GM18870 (cell line): ENCODE results near the gene TAF6.

Source experiments
- ATAC-seq: cut with Tn5 transposase; IDR thresholded peaks from one replicate; pipeline ENCODE4 v1.9.1; 2021; ENCODE audit warnings: moderate library complexity; ENCODE audit not compliant: unreplicated experiment

The TAF6 gene

DNA sequence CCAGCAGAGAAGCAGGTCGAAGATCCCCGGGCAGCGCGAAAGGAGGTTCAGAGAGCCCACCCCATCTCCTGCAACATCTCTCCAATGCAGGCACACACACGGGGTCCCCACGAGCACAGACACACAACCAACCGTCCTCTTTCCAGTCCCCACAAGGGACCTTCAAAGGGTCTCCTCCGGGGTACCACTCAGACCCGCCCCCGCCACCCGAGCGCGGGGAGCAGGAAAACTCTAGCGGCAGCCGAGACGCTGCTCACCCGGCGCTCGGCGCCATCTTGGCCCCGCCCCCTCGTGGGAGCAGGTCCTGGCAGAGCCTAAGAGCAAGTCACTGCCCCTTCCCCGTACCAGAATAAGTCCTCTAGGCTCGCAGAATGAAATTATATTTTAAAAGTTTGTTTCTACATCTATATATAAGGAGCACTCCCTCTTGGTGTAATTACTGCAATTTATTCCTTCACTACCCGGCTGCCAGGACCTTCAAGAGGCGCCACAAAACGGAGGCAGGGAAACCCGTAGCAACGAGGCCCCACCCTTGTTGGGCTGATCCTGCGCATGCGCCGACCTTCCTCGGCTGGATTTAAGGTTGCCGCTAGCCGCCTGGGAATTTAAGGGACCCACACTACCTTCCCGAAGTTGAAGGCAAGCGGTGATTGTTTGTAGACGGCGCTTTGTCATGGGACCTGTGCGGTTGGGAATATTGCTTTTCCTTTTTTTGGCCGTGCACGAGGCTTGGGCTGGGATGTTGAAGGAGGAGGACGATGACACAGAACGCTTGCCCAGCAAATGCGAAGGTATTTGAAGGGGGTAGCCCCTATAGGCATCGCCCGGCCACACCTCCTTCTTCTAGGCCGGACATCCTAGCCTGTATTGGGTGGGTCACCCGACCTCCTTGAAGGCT lies at the start of gene TAF6, which contains the start of gene CNPY4:
Gene TAF6, minus strand, starts transcription at position 287 of the 898 bp plus-strand sequence. CDS start 5,149 bp downstream, outside the sequence.
Gene CNPY4, plus strand, starts transcription at position 563 of the 898 bp plus-strand sequence. Its CDS starts 111 bp downstream, at position 674.
- peak; percentile 73 for ATAC-seq

DNA sequence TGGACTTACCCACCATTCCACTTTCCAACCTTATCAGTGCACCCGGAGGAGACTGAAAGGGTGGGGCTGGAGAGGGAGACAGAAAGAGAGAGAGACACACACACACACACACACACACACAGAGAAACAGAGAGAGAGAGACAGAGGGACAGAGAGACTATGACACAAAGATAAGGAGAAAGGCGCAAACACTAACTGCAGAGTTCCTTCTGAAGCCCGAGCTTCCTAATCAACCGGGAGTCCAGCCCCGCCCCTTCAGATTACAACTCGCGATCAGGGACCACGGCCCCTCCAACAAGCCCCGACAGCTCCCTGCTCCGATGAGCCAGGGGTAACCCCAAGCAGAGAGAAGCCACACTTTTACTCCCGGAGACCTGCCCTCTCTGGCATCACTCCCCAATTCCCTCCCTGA lies 48.8 kb upstream of the TAF6 start:
- no peak for ATAC-seq

DNA sequence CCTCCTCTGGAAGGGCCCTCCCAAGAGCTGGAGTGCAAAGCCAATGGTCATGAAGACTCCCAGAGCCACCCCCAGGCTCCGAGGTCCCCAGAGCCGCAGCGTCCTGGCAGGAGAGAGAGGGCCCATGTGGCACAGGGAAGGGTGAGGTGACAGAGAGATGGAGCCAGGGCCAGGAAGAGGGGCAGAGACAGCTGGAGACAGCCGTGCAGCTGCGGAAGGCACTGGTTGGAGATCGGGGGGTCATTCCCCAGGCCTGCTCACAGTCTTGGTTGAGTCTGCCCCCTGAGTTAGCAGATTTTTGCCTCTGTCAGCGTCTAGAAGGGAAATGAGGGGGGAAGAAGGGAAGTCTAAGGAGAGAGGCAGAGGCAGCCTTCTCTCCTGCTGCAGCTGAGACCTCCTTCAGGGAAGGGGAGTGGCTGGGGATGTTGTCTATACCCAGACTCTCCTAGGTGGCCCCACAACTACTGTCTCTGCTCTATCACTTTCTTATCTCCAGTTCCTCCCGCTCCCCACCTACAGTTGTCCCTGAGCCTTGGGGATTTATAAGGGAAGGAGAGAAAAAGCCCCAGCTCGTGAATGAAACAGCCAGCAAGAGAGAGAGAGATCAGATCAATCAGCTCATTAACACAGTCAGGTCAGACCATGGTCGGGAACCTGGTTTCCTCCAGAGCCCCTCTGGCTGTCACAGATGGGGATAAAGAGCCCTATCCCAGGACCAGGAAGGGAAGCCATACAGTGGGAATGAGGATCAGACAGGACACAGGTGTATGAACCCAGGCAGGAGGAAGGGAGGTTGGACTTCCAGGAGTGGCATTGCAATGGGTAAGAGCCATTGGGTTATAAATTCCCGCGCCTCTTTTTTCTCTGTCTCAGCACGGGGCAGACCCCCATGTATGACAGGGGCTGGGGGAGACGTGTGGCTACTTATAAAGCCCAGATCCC lies 48.1 kb upstream of the TAF6 start:
- no peak for ATAC-seq

DNA sequence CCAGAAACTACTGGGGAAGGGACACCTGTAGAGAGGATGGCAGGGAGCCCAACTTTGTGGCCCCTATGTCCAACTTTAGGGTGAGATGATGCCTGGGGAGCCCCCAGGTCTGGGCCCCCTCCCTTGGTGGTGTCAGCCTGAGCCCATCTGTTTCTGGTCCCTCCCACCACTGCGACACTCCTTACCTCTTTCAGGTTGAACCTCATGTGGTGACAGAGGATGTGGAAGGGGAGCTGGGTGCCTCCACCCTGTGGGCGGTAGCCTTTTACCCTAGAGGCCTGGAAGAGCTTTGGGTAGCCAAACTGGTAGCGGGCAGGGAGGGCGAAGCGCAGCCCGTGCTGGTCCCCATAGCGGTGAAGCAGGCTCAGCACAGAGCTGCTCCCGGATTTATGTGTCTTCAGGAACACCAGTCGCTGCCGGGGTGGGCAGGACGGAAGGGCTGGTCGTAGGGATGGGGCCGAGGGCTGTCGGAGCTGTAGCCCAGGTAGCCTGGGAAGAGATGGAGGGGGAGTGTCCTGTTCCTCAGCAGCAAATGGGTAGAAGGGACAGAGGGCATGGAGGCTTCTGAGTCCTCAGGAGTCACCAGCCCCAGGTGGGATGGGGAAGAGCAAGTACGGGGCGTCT lies 47.3 kb upstream of the TAF6 start:
- no peak for ATAC-seq

DNA sequence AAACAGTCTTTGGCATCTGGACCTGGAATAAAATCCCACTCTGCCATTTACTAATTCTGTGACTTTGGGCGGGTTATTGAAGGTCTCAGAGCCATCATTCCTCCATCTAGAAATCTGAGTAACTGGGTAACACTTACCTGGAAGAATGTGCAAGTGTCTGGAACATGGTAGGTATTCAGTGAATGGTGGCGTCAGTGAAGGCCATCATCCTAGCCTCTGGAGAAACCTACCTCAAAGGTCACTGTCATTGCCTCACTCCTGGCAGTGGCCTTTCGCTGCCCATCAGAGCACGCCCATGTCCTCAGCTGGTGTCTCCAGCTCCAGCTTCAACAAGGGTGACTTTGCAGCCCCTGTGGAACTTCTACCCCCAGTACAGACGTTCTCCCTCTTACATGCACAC lies 44.7 kb upstream of the TAF6 start:
- ATAC-seq: no peak

DNA sequence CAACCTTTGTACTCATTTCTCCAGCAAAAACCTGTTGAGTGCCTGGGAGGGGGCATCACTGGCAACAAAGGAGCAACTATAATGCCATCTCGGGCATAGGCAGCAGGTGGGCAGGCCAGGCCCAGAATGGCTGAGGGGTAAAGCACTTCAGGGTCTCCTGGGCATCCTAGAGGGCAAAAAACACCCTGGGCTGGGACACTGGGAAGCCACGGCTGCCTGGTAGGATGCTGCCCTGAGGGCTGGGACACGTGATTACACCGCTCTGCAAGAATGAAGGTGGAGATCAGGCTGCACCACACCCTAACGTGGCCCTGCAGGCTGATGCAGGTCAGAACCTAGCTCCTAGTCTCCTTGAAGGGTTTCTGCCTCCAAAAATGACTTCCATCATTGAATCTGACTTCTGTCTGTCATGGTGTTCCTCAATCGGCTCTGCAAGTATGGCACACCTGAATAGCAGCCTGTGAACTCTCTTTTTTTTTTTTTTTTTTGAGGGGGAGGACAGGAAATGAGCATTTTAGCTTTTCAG lies 43.9 kb upstream of the TAF6 start:
- no peak for ATAC-seq

DNA sequence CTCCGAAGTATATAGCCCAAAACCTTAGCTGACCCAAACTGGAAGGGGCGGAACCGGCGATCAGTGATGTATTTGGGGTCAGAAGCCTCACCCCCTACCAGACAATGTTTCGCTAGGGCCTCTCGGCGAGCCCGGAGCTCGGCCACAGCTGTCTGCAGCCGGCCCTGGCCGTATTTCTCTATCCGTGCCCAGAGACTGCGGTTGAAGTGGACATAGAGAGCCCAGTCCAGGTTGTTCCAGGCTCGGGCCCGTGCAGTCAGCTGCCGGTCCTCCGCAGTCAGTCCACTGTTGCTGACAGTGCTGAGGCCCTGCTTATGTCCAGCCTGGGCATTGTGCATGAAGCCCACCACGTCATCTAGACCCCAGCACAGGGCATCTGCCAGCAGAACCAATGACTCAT lies 40.9 kb upstream of the TAF6 start:
- no peak for ATAC-seq

DNA sequence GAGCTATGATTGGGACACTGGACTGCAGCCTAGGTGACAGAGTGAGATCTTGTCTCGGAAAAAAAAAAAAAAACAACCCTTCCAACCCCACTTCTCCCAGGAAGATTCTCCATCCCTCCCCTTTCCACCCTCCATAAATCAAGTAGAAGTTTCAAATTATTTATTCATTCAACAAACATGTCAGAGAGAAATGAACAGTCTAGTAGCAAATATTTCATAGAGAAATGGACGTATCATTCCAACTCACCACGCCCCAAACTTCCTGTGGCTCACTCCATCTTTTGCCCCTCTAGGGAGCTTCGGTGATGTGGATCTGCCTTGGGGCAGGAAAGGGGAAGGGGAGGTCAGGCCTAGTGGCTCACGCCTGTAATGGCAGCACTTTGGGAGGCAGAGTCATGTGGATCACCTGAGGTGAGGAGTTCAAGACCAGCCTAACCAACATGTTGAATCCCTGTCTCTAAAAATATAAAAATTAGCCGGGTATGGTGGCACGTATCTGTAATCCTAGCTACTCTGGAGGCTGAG lies 40.0 kb upstream of the TAF6 start:
- no peak for ATAC-seq

DNA sequence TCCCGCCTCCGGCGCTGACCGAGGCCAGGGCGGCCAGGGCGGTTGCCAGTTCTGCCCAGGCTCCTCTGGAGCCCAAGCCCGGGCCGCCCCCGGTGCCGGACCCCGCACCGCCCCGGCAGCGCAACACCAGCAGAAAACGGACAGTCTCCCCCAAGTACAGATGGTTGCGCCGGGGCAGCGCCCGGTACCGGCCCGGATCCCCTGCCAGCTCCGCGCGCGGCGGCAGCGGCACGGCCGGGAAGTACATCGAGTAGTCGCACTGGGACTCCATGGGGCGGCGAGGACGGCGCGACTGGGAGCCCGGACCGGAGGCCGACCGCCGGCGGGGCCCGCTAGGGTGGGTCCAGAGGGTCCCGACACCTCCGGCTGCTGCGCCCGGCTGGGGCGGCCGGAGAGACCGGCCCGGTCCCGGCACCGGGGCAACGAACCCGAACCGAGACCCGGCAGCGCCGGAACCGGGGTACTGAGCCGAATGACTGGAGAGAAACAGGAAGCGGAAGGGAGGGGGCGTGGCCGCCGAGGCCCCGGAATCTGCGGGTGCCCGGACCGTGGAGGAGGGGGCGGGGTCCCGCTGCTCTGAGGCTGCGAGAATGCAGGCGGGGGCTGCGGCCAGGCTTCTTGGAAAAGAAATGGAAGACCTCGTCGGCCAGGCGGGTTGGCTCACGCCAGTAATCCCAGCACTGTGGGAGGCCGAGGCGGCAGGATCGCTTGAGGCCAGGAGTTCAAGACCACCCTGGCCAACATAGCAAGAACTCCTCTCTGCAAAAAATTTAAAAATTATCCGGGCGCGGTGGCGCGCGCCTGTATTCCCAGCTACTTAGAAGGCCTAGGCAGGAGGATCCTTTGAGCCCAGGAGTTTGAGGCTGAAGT lies 39.3 kb upstream of the TAF6 start, which contains the start of gene TRAPPC14:
Gene TRAPPC14, minus strand, starts transcription at position 495 of the 870 bp plus-strand sequence. Its CDS starts 224 bp downstream, at position 271.
- peak; percentile 58 for ATAC-seq

DNA sequence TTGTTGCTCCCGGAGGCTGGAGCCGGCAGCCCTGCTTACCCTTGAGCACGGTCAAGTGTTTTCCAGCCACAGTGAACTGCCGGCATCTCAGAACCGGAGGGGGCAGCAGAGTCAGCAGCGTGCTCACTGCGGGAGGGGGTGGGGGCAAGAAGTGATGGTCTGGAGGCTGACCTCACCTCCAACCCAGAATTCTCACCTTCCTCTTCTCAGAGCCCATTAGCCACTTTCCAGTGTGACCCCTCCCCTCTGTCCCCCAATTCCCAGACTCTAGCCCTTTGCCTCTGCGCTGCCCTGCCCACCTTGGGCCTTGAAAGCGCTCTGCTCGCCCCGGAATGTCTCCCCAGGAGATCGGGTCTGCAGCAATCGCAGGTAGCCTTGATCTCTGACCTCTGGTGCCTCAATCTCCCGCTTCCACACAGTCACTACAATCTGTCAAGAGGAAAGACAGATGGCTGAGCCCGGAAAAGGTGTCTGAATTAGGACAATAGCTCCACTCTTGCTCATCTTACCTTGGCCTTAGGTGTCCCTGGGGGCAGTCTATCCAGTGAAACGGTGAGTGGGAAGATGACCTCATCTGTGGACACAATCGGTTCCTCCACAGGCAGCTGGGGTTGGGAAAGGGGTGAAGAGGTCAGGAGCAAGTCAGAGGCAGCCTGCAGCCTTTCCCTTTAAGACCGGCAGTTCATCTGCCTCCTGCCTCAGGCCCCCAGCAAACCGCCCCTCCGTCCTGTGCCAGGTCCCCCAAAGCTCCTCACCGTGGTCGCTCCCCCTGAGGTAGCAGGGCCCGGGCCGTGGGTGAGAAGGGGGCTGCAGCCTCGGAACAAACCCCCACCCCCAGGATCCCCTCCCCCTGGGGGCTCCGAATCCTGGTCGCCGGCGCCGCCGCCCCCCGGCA lies 38.4 kb upstream of the TAF6 start:
- no peak for ATAC-seq

DNA sequence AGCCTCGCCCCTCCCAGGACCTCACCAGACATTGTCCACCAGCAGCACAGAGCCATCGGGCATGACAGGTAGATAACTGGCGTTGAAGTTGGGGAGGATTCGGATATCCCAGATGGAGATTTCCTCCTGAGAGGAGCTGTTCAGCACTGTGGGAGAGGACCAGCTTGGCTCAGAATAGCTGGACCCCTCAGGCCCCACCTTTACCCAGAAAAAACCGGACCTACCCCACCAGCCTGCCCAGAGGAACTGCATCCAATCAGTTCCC lies 37.8 kb upstream of the TAF6 start:
- ATAC-seq: no peak

DNA sequence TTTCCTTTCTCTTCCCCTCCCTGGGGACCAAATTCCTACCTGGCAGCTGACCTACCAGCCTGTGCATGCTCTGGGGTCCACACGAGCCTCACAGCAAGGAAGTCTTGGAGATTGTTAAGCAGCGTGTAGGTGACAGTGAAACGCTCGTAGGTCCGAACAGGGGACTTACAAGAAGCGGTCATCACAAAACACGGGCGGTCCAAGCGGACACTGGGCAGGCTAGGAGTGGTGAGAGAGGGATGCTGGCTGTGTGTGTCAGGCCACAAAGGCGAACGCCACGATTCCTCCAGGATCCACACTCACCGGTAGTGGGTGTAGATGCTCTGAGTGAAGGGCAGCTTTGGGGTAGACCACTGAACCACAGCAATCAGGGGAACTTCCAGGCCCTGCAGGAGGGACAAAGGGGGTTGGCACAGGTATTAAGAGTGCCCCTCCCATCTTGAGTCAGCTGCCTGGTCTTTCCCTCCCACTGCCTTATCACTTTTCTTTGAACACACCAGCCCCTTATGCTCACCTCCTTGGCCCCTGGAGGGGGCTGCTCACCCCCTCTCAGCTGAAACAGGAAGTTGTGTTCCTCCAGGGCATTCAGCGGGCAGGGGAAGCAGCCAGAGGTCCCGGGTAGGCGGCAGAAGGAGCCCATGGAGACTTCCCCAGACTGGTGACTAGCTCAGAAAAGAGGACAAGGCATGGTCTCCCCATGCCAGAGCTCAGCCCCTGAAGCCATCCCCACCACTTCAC lies 37.3 kb upstream of the TAF6 start:
- no peak for ATAC-seq

DNA sequence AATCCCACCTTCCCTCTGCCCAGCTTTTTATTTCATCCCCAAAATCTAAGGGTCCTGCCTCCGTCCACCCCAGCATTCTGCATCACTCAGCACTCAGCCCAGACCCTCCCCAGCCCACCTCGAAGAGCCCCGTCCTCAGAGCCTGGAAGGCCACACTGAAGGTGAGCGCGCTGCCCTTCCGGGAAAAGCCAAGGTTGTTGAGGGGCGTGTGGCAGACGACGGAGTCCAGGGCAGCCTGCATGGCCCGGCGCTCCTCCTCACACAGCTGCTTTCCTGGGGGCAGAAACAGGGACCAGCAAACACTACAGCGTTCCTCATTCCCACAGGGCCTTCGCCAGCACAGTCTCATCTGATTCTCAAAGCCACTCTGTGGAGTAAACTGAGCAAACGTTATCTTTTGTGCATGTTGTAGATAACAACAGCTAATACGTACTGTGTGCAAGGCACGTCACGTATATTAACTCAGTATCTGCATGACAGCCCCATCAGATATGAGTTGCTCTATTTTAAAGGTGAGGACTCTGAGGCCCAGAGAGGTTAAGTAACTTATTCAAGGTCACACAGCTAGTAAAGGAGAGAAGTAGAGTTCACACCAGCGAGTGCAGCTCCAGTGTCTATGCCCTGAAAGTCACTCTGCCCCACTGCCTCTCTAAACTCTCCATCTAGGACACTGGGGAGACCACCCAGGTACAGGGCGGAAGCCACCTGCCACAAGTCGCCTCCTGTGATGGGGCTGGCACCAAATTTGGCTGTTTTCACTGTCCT lies 36.6 kb upstream of the TAF6 start:
- ATAC-seq: no peak

DNA sequence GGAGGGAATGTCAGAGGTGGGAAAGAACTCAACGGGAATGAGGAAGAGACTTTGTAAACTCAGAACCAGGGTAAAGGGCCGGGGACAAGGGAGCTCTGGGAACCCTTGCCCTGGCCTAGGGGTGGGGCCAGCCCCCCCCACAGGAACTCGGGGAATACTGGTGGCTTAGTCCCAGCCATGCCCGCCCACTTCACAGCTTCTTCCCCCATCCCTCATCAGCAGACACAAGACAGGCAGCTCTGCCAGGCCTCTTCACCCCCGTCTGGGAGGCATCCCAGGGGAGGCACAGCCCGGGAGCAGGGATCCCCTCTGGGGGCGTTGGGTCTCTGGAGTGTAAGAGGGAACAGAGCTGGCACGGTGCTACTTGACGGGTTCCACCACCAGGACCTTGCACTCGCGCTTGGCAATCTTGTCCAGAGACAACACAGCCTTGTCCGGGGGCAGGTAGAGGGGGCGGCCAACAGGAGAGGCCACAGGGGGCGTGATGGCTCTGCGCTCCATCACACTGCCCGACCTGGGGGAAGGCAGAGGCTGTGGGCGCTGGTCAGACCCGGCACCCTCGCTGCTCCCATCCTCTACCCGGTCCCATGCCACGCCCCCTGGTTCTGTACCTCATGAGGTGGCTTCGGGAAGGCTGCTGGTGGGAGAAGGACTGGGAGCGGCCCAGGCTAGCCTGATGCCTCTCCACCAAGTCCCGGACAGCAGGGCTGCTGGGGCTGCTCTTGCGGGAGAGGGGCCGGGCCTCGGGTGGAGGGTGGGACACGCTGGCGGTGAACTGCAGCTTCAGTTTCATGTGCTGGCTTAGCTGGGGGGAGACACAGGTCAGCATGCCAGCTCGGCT lies 35.7 kb upstream of the TAF6 start:
- no peak for ATAC-seq

DNA sequence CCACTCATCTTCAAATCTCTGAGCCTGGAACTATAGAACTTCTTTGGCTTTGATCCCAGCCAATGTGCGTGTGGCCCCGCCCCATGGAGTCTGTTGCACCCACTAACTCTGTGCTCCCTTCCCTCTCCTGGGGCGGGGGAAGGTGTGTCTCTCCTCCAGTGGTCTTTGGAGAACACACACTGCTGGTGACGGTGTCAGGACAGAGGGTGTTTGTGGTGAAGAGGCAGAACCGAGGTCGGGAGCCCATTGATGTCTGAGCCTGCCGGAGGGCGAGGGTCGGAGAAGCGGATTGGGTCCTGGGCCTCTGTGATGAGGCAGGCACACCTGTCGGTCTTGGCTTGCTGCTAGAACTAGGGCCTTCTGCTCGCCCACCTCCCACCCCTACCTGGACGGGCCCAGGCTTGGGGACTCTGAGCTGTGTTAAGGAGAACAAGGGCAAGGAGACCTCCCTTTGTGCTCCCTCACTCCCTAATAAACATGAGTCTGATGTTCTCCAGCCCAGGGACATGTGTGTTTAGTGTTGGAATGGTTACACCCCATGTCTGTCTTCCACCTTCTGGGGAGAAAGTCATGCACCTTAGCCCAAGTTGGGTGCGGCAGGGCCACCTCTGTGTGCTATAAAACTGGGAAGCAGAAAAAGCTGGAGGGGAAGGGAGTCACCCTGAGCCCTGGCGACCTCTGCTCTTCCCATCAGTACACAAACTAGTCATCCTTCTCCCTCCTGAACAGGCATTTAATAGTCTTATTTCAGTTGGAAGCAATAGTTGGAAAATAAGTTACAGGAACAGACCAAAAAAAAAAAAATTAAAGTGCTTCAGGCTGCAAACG lies 34.8 kb upstream of the TAF6 start:
- ATAC-seq: no peak
